Omental fat pad (tissue), 4 donors: Measurements from ENCODE around the gene EFR3B. TPM values are rescaled to one million over a fixed set of nuclear protein-coding genes. Genes with fewer than 3 reads are reported as not detected.
"Not testable (repeated sequence)": the region's sequence is repeated elsewhere in the genome, so short reads cannot be mapped to it uniquely, and the experiment has no call there.

Source experiments
- ATAC-seq: fragments of 150-250 bp; one replicate; pipeline ENCODE4 v1.9.1; 2016; ENCODE audit warnings: mild to moderate bottlenecking, moderate library complexity; ENCODE audit not compliant: low FRiP score
- DNase-seq: peaks from one replicate; pipeline ENCODE4 v3.0.0-alpha.2; 2019; ENCODE audit warnings: low spot score
- total RNA-seq, 4 donors: library from RNA; depleted of rRNA; stranded (reverse); fragments of >200 nt; gene quantifications; one replicate each; pipeline ENCODE4 v1.1.0, GENCODE V29; 2016
- TF ChIP-seq, protein P1 (sequence below), 3 donors: fragments of 450-650 bp; IDR thresholded peaks; one replicate each; pipeline ENCODE4 v1.5.1; 2016 to 2017; ENCODE audit warnings: antibody characterized with exemption in 3 of 3, mild to moderate bottlenecking in 3 of 3, moderate library complexity in 2 of 3

The EFR3B gene
- total RNA-seq, 4 donors from 2014 or later = 0.63 to 2.2 (median 0.97) TPM

GRCh38 chr2:25119263-25119662 lies 77.4 kb downstream of the EFR3B start:
- TF ChIP-seq, protein P1, sequence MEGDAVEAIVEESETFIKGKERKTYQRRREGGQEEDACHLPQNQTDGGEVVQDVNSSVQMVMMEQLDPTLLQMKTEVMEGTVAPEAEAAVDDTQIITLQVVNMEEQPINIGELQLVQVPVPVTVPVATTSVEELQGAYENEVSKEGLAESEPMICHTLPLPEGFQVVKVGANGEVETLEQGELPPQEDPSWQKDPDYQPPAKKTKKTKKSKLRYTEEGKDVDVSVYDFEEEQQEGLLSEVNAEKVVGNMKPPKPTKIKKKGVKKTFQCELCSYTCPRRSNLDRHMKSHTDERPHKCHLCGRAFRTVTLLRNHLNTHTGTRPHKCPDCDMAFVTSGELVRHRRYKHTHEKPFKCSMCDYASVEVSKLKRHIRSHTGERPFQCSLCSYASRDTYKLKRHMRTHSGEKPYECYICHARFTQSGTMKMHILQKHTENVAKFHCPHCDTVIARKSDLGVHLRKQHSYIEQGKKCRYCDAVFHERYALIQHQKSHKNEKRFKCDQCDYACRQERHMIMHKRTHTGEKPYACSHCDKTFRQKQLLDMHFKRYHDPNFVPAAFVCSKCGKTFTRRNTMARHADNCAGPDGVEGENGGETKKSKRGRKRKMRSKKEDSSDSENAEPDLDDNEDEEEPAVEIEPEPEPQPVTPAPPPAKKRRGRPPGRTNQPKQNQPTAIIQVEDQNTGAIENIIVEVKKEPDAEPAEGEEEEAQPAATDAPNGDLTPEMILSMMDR (IDR thresholded peaks at IDR 0.05) = no peak
- ATAC-seq = no peak
- DNase-seq = no peak

GRCh38 chr2:25122367-25122766 lies 80.5 kb downstream of the EFR3B start:
- DNase-seq (no peak), ATAC-seq (no peak)
- TF ChIP-seq, protein P1 (IDR thresholded peaks at IDR 0.05) = no peak

DNA sequence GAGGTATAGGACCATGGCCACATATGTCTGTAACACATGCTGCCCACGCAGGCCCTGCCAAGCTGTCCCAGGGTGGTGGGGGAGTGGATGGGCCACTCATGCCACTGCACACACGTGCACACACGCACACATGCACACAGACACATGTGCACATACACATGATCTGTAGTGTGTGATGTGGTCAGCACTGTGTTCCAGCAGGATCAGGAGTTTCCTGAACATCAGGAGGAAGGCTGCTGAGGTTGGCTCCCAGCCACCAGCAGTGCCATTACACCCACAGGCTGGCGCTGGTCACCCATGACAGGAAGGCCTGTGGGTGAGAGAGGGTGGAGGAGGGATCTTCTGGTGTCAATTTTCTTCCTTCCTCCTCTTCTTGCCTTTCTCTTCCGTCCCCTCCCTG lies 81.8 kb downstream of the EFR3B start:
- DNase-seq (no peak), ATAC-seq (no peak)
- TF ChIP-seq, protein P1 (IDR thresholded peaks at IDR 0.05) = no peak

DNA sequence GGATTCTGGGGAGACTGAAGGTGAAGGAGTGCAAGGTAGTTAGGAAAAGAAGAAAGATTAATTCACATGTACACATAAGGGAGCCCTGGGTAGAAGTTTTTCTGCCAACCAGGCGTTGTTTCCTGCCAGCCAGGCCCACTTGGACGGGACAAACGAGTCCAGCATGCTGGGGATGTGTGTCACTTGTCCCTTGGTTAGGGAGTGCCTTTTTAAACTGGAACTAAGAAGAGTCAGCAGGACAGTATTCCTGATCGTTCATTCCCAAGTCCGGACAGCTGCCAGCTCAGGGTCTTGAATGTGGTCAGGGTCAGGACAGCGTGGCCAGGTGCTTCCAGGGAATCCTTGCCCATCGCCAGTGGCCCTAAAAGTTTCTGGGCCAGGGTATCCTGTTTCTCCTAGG lies 83.3 kb downstream of the EFR3B start:
- DNase-seq (no peak), ATAC-seq (no peak)
- TF ChIP-seq, protein P1 (IDR thresholded peaks at IDR 0.05) = no peak

DNA sequence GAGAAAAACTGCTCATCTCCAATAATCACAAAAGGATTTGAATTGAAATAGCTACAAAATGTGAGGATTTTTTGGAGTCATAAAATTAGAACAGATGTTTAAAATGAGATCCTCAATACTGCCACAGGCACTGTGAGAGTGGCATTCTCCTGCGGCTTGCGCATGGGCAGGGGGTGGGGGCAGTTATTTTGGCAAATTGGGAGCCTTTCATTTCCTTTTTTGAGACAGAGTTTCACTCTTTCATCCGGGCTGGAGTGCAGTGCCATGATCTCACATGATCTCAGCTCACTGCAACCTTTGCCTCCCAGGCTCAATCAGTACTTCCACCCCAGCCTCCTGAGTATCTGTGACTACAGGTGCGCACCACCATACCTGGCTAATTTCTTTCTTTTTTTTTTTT lies 84.1 kb downstream of the EFR3B start:
- ATAC-seq (no peak), DNase-seq (no peak)
- TF ChIP-seq, protein P1 (IDR thresholded peaks at IDR 0.05) = no peak

DNA sequence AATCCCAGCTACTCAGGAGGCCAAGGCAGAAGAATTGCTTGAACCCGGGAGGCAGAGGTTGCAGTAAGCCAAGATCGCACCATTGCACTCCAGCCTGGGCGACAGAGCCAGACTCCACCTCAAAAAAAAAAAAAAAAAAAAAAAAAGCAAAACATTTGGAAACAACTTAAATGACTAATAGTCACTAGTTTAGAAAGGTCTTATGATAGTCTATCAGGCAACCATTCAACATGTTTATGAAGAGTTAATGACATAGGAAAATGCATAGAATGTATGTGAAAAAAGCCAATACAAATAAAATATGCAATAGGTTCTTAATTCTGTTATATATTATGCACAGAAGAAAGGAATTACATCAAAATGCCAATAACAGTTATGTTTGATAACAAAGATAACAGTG lies 85.2 kb downstream of the EFR3B start:
- ATAC-seq, DNase-seq: not testable (repeated sequence)

- TF ChIP-seq, protein P1 (IDR thresholded peaks at IDR 0.05) = no peak
- DNase-seq = no peak
- ATAC-seq = peak; percentile 41
Observed at GRCh38 chr2:25127646-25128045, 85.8 kb downstream of the EFR3B start.
